GM18520 (cell line): Measurements from ENCODE around the gene GSTK1.
"Not testable (repeated sequence)": the region's sequence is repeated elsewhere in the genome, so short reads cannot be mapped to it uniquely, and the experiment has no call there.

Experiments
- ATAC-seq: cut with Tn5 transposase; IDR thresholded peaks from one replicate; pipeline ENCODE4 v1.9.1; 2021; ENCODE audit not compliant: unreplicated experiment

The GSTK1 gene

GRCh38 chr7:143238289-143238980, 24.8 kb upstream of the GSTK1 start:
- no peak for ATAC-seq

GRCh38 chr7:143239813-143240212, 23.4 kb upstream of the GSTK1 start:
- no peak for ATAC-seq

- ATAC-seq: peak; percentile 76
Observed at GRCh38 chr7:143240291-143241168, 22.7 kb upstream of the GSTK1 start.

- no peak for ATAC-seq
Observed at GRCh38 chr7:143242306-143242705, 20.9 kb upstream of the GSTK1 start.

- ATAC-seq: no peak
Observed at GRCh38 chr7:143243111-143243510, 20.1 kb upstream of the GSTK1 start.

GRCh38 chr7:143243614-143244013, 19.6 kb upstream of the GSTK1 start:
- no peak for ATAC-seq

GRCh38 chr7:143244321-143244720, 18.9 kb upstream of the GSTK1 start:
- ATAC-seq: no peak

GRCh38 chr7:143245123-143245522, 18.1 kb upstream of the GSTK1 start:
- no peak for ATAC-seq

- no peak for ATAC-seq
Observed at GRCh38 chr7:143247372-143247771, 15.9 kb upstream of the GSTK1 start.

GRCh38 chr7:143248761-143249354, 14.4 kb upstream of the GSTK1 start:
- no peak for ATAC-seq

GRCh38 chr7:143250199-143250598, 13.0 kb upstream of the GSTK1 start:
- no peak for ATAC-seq

- no peak for ATAC-seq
Observed at GRCh38 chr7:143250822-143251221, 12.4 kb upstream of the GSTK1 start.

GRCh38 chr7:143252006-143252405, 11.2 kb upstream of the GSTK1 start:
- ATAC-seq: no peak

GRCh38 chr7:143255564-143255963, 7.7 kb upstream of the GSTK1 start:
- no peak for ATAC-seq

GRCh38 chr7:143256325-143256724, 6.9 kb upstream of the GSTK1 start:
- no peak for ATAC-seq

GRCh38 chr7:143256932-143257331, 6.3 kb upstream of the GSTK1 start:
- peak; percentile 59 for ATAC-seq

- no peak for ATAC-seq
Observed at GRCh38 chr7:143257501-143257900, 5.7 kb upstream of the GSTK1 start.

- ATAC-seq: peak; percentile 34
Observed at GRCh38 chr7:143258831-143259230, 4.4 kb upstream of the GSTK1 start.

GRCh38 chr7:143259765-143260164, 3.5 kb upstream of the GSTK1 start:
- ATAC-seq: no peak

- ATAC-seq: no peak
Observed at GRCh38 chr7:143261901-143262300, 1.3 kb upstream of the GSTK1 start.

- ATAC-seq: not testable (repeated sequence)
Observed at GRCh38 chr7:143264196-143264568, 941 bp downstream of the GSTK1 start.
